Activated CD8-positive, alpha-beta memory T cell treated with anti-CD3 and anti-CD28 coated beads, Interleukin-2, amount 50 U/mL, for 24 hours (primary cell): Measurements from ENCODE around the gene DNAJC8.

Source experiments
- DNase-seq: peaks from one replicate; pipeline ENCODE4 v3.0.0-alpha.2; 2020; ENCODE audit errors: extremely low read depth

DNAJC8 gene

GRCh38 chr1:28172713-28173150, 60.1 kb downstream of the DNAJC8 start:
- DNase-seq: peak; percentile 9

GRCh38 chr1:28171246-28171645, 61.6 kb downstream of the DNAJC8 start:
- no peak for DNase-seq

- DNase-seq: no peak
Measured at GRCh38 chr1:28170001-28170596, 62.7 kb downstream of the DNAJC8 start.

GRCh38 chr1:28163496-28164161, 69.2 kb downstream of the DNAJC8 start:
- DNase-seq: no peak

- no peak for DNase-seq
Measured at GRCh38 chr1:28162151-28162550, 70.7 kb downstream of the DNAJC8 start.

- no peak for DNase-seq
Measured at GRCh38 chr1:28161751-28162150, 71.1 kb downstream of the DNAJC8 start.

- no peak for DNase-seq
Measured at GRCh38 chr1:28160782-28161266, 72.0 kb downstream of the DNAJC8 start.

GRCh38 chr1:28159680-28160079, 73.1 kb downstream of the DNAJC8 start:
- no peak for DNase-seq

GRCh38 chr1:28159243-28159642, 73.6 kb downstream of the DNAJC8 start:
- DNase-seq: no peak

GRCh38 chr1:28157894-28158293, 74.9 kb downstream of the DNAJC8 start:
- no peak for DNase-seq

- no peak for DNase-seq
Measured at GRCh38 chr1:28156821-28157220, 76.0 kb downstream of the DNAJC8 start.

GRCh38 chr1:28155628-28156027, 77.2 kb downstream of the DNAJC8 start:
- no peak for DNase-seq

- no peak for DNase-seq
Measured at GRCh38 chr1:28154078-28154594, 78.7 kb downstream of the DNAJC8 start.
